HG03097 (cell line): ENCODE data around the gene PRKAA1.

ENCODE experiments used
- ATAC-seq: cut with Tn5 transposase; IDR thresholded peaks from one replicate; pipeline ENCODE4 v1.9.1; 2021; ENCODE audit not compliant: unreplicated experiment, low FRiP score

PRKAA1 gene

GRCh38 chr5:40798012-40798800, at the start of gene PRKAA1:
PRKAA1 (minus strand) TSS chr5:40798374; CDS start chr5:40798189, 185 bp downstream.
- peak; percentile 95 for ATAC-seq

- ATAC-seq, result no peak
Observed at GRCh38 chr5:40847525-40847924, 49.4 kb upstream of the PRKAA1 start.

- ATAC-seq, result no peak
Observed at GRCh38 chr5:40846371-40846770, 48.2 kb upstream of the PRKAA1 start.

GRCh38 chr5:40844565-40844964, 46.4 kb upstream of the PRKAA1 start:
- ATAC-seq, result no peak

GRCh38 chr5:40842351-40842750, 44.2 kb upstream of the PRKAA1 start:
- no peak for ATAC-seq

GRCh38 chr5:40841068-40841805, 43.1 kb upstream of the PRKAA1 start, which contains the start of gene CARD6:
CARD6 (plus strand) TSS chr5:40841367; CDS start chr5:40841383, 16 bp downstream.
- no peak for ATAC-seq

GRCh38 chr5:40838086-40838485, 39.9 kb upstream of the PRKAA1 start:
- ATAC-seq, result no peak

- peak; percentile 98 for ATAC-seq
Observed at GRCh38 chr5:40834849-40835787, 36.9 kb upstream of the PRKAA1 start, which contains the start of gene RPL37. RPL37 (minus strand) TSS chr5:40835222; CDS start chr5:40835185, 37 bp downstream.

GRCh38 chr5:40834391-40834848, 36.2 kb upstream of the PRKAA1 start:
- ATAC-seq, result peak; percentile 3

GRCh38 chr5:40833712-40834229, 35.6 kb upstream of the PRKAA1 start:
- no peak for ATAC-seq

- no peak for ATAC-seq
Observed at GRCh38 chr5:40832345-40832744, 34.2 kb upstream of the PRKAA1 start.

- ATAC-seq, result no peak
Observed at GRCh38 chr5:40831346-40832210, 33.4 kb upstream of the PRKAA1 start.

- no peak for ATAC-seq
Observed at GRCh38 chr5:40829748-40830533, 31.8 kb upstream of the PRKAA1 start.

GRCh38 chr5:40828690-40829661, 30.8 kb upstream of the PRKAA1 start:
- ATAC-seq, result no peak

- ATAC-seq, result no peak
Observed at GRCh38 chr5:40828021-40828631, 30.0 kb upstream of the PRKAA1 start.

- no peak for ATAC-seq
Observed at GRCh38 chr5:40827188-40827977, 29.2 kb upstream of the PRKAA1 start.
